NT2/D1 (cell line): ENCODE results near the gene GNB1.

Experiments
- DNase-seq: peaks from one replicate; pipeline ENCODE4 v3.0.0-alpha.2; 2011; ENCODE audit warnings: low read depth, low spot score
- H3K27me3 ChIP-seq: 2 replicates; pipeline ENCODE4 v1.6.0; 2011; ENCODE audit warnings: mild to moderate bottlenecking; ENCODE audit not compliant: insufficient read length, insufficient read depth
- H3K36me3 ChIP-seq: 2 replicates; pipeline ENCODE4 v1.6.1; 2011; ENCODE audit warnings: mild to moderate bottlenecking, low read length, mixed read lengths; ENCODE audit not compliant: insufficient read depth, insufficient read length
- H3K4me1 ChIP-seq: 2 replicates; pipeline ENCODE4 v1.5.1; 2011; ENCODE audit not compliant: insufficient read depth, insufficient read length
- H3K4me3 ChIP-seq: 2 replicates; pipeline ENCODE4 v1.5.1; 2011; ENCODE audit warnings: low read depth; ENCODE audit not compliant: insufficient read length
- H3K9ac ChIP-seq: 2 replicates; pipeline ENCODE4 v1.6.0; 2011; ENCODE audit warnings: low read depth; ENCODE audit not compliant: insufficient read length
- H3K9me3 ChIP-seq: 2 replicates; pipeline ENCODE4 v1.5.1; 2011; ENCODE audit warnings: mild to moderate bottlenecking, low read length; ENCODE audit not compliant: insufficient read depth
- SUZ12 ChIP-seq: IDR thresholded peaks from 2 replicates; pipeline ENCODE4 v1.6.1; 2011; ENCODE audit not compliant: insufficient read length, insufficient read depth; ENCODE audit errors: extremely low read depth
- YY1 ChIP-seq: IDR thresholded peaks from 2 replicates; pipeline ENCODE4 v1.6.1; 2011; ENCODE audit not compliant: insufficient read length, insufficient read depth
- ZNF274 ChIP-seq: IDR thresholded peaks from 2 replicates; pipeline ENCODE4 v1.6.1; 2011; ENCODE audit warnings: mild to moderate bottlenecking, low read depth, low read length

GNB1 gene

DNA sequence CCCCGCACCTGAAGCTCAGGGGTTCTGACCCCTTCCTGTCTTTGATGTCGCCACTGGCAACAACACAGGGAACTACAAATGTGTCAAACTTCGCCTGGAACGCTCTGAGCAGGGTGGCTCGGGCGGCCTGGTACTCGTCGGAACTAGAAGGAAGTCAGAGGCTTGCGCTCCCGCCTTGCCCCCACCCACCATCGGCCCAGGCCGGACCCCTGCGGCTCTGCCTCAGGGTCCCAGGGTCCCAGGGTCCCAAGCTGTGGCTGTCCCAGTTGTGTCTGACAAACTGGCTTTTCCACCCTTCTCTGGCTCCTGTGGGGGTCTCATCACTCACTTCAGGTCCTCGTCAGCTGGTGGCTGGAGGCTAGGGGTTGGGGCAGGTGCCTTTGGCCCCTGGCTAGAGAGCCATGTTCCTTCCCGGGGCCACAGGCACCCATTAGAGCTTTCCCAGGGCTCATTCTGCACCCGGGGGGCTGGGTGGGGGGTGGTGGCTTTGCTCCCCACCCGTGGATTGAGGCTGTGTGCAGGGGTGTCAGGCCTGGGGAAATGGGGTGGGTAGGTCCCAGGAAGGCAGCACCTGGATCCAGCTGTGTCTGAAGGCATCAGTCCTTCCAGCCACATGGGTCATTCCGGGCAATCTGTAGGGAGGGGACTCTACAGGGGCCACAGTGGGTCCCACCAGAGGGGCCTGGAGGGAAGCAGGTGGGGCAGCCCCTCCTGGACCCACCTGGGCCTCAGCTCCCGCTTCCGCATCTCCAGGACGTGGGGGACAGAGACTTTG, 36.2 kb upstream of the GNB1 start:
- no peak for DNase-seq
- TF ChIP-seq ZNF274 (no peak), YY1 (no peak), SUZ12 (no peak)
- Histone ChIP-seq H3K9ac (no peak overlapping the region), H3K9me3 (no peaks in the 10 kb centered on the region), H3K27me3 (no peaks in the 10 kb centered on the region), H3K36me3 (no peaks in the 10 kb centered on the region), H3K4me1 (peaks cover 9% of the 10 kb centered on the region), H3K4me3 (no peak overlapping the region)

DNA sequence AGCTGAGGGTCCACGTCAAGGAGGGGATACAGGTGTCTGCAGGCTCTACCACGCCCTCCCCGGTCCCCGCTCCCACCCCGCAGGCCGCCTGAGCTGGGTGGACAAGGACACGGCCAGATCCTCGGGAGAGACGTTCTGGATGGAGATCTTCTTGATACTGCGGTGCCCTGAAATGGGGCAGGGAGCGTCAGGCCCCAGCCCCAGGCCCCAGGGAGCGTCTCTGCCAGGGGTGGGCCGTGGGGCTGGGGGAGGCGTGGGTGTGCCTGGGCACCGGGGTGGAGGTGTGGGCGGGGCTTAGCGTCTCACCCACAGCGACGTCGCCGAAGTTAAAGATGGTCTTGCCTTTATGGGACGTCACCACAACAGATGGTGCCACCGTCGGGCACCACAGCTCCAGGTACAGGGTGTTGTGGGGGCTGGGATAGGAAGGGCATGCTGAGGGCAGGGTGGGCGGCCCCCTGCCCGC, 35.5 kb upstream of the GNB1 start:
- TF ChIP-seq YY1: no peak
- no peak for TF ChIP-seq ZNF274
- no peak for TF ChIP-seq SUZ12
- Histone ChIP-seq H3K36me3 (no peaks in the 10 kb centered on the region), H3K9me3 (no peaks in the 10 kb centered on the region), H3K4me1 (peaks cover 9% of the 10 kb centered on the region), H3K9ac (no peak overlapping the region), H3K27me3 (no peaks in the 10 kb centered on the region), H3K4me3 (no peak overlapping the region)
- DNase-seq: no peak

DNA sequence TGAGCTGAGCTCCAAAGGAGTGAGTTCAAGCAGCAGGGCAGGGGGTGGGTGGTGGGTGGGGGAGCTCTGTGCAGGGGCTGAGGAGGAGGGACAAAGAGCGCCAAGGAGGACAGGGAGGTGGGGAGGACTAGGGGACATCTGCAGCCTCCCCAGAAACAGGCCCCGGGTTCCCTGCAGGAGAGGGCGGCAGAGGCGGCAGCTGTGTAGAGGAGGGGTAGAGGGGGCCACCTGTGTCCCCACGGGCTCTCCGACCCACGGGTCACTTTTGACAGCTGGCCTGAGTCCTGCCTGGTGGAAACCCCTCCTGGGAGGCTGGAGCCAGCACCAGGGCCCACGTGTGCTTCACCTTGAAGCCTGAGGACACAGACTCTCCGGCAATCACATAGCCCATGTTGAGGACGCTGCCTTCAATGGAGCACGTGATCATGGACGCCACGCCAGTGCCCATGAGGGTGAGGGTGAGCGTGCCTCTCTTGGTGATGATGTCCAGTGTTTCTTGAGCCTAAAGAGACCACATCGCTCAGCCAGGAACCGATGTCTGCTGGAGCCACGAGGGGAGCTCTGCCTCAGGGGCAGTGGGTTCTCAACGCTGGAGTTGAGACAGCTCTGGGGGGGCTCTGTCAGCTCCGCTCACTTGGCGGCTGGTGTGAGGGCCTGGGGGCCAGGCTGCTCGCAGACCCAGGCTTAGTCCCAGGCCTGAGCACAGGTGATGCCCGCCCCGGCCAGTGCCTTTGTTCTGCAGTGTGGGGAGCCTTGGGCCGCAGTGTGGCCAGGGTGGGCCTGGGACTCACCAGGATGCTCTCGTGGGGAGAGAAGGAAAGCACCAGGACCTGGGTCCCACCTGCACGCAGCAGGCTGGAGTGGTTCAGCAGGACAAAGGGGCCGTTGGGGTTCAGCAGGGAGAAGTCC, 34.8 kb upstream of the GNB1 start:
- Histone ChIP-seq H3K4me3 (no peak overlapping the region), H3K9ac (no peak overlapping the region), H3K4me1 (peaks cover 9% of the 10 kb centered on the region), H3K36me3 (no peaks in the 10 kb centered on the region), H3K27me3 (no peaks in the 10 kb centered on the region), H3K9me3 (no peaks in the 10 kb centered on the region)
- no peak for DNase-seq
- TF ChIP-seq SUZ12 (no peak), ZNF274 (no peak), YY1 (no peak)

DNA sequence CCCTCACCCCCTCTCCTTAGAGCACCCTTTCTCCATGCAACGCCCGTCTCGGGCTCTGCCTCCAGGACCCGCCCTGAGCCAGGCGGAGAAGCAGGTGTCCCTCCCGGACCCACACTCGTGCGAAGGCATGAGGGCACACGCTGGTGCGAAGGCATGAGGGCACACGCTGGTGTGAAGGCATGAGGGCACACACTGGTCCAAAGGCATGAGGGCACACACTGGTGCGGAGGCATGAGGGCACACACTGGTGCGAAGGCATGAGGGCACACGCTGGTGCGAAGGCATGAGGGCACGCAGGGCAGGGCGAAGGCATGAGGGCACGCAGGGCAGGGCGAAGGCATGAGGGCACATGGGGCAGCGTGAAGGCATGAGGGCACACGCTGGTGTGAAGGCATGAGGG, 34.0 kb upstream of the GNB1 start:
- no peak overlapping the region for H3K9ac ChIP-seq
- peaks cover 15% of the 10 kb centered on the region for H3K4me1 ChIP-seq
- no peak overlapping the region for H3K4me3 ChIP-seq
- no peak for DNase-seq
- H3K27me3 ChIP-seq: no peaks in the 10 kb centered on the region
- H3K36me3 ChIP-seq: no peaks in the 10 kb centered on the region
- H3K9me3 ChIP-seq: no peaks in the 10 kb centered on the region
- TF ChIP-seq SUZ12 (no peak), YY1 (no peak)

DNA sequence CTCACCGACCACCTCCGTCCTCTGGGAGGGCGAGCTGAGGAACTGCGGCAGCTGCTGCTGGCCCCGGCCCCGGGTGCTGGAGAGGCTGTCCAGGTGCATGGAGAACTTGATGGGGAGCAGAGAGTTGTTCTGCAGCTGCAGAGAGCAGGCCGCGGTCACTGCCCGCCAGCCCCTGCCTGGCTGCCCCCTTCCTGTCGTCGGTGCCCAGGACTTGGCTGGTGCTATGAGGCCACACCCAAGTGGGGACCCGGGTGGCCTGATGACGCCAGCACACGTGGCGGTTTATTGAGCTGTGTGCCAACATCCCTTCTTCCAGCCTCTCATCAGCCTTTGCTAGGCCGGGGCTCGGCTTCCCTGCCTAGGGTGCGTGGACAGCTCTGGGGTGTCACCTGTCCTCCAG, 33.5 kb upstream of the GNB1 start:
- Histone ChIP-seq H3K36me3 (no peaks in the 10 kb centered on the region), H3K9ac (no peak overlapping the region), H3K27me3 (no peaks in the 10 kb centered on the region), H3K4me3 (no peak overlapping the region), H3K4me1 (peaks cover 18% of the 10 kb centered on the region), H3K9me3 (no peaks in the 10 kb centered on the region)
- TF ChIP-seq YY1 (no peak), ZNF274 (no peak), SUZ12 (no peak)
- no peak for DNase-seq

DNA sequence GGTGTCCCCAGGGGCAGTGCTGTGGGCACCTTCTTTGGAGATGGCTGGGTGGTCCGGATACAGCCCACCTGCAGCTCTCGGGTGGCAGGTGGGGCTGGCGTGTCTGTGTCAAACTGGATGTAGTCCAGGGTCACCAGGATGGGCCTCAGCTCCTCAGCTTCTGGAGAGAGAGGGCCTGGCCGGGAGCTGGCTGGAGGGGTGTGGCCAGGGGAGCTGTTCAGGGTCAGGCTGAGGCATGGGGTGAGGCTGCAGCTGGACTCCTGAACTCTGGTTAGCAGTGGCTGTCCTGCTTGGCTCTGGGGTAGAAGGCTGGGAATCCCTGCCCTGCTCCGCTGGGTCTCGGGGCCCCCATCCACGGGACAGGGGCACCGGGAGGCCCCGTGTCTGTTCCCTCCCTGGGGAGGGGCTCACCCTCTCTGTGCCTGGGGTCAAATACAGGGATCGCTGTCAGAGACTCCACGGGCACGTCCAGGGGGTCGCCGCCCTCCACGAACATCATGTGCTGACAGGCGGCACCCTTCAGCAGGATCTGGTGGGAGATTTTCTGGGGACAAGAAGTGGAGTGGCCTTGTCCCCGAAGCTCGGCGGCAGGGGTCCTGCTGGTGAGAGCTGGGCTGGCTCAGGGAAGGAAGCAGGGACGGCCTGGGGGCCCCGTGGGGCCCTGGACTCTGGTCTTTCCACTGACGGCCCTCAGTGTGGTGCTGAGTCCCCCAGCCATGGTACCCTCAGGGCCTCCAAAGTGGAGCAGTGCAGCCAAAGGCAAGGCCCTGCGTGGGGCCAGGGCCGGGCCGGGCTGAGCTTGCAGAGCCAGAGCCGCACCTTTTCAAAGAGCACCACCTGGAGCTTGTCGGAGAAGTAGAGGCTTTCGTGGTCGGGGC, 32.3 kb upstream of the GNB1 start:
- no peaks in the 10 kb centered on the region for H3K27me3 ChIP-seq
- H3K9me3 ChIP-seq: no peaks in the 10 kb centered on the region
- no peak for TF ChIP-seq ZNF274
- TF ChIP-seq YY1: no peak
- TF ChIP-seq SUZ12: no peak
- DNase-seq: no peak
- no peak overlapping the region for H3K4me3 ChIP-seq
- H3K9ac ChIP-seq: no peak overlapping the region
- no peaks in the 10 kb centered on the region for H3K36me3 ChIP-seq
- peaks cover 22% of the 10 kb centered on the region for H3K4me1 ChIP-seq
